ENCODE measurements around the gene TMEM163. TPM values are rescaled to one million over a fixed set of nuclear protein-coding genes. Genes with fewer than 3 reads are reported as not detected.

Gene TMEM163
- total RNA-seq, 4 donors from 2014 or later, result 0.42 to 1.3 (median 1.1) TPM

- intact Hi-C loops (cut with DNase I), result no loop called here
- Histone ChIP-seq H3K4me3 (no peak overlapping the region), H3K36me3 (peaks cover 7 to 62% (median 35%) of the 10 kb centered on the region in 4 donors), H3K27ac (replicated peaks in 1 of 4) (no peak overlapping the region), H3K27me3 (no peaks in the 10 kb centered on the region), H3K4me1 (no peaks in the 10 kb centered on the region), H3K9me3 (no peaks in the 10 kb centered on the region)
- WGBS, result 89% methylated on average over 3 of the region's 3 CpGs
- TF ChIP-seq POLR2A (IDR thresholded peaks at IDR 0.05; ENCODE audit: low read depth), result no peak
- no peak for TF ChIP-seq POLR2AphosphoS5 (IDR thresholded peaks at IDR 0.05)
- TF ChIP-seq CTCF (IDR thresholded peaks at IDR 0.05), result no peak
- no peak for TF ChIP-seq EP300 (IDR thresholded peaks at IDR 0.05)
- DNase-seq (ENCODE audit: extremely low spot score), result no peak
Measured at GRCh38 chr2:134426721-134427120, 292.1 kb downstream of the TMEM163 start.

GRCh38 chr2:134425724-134426496, 292.9 kb downstream of the TMEM163 start:
- no peak for TF ChIP-seq POLR2A (IDR thresholded peaks at IDR 0.05; ENCODE audit: low read depth)
- no peak for TF ChIP-seq CTCF (IDR thresholded peaks at IDR 0.05)
- TF ChIP-seq EP300 (IDR thresholded peaks at IDR 0.05), result no peak
- TF ChIP-seq POLR2AphosphoS5 (IDR thresholded peaks at IDR 0.05), result no peak
- no peaks in the 10 kb centered on the region for H3K27me3 ChIP-seq
- H3K27ac ChIP-seq (replicated peaks in 1 of 4), result no peak overlapping the region
- no peak overlapping the region for H3K4me3 ChIP-seq
- intact Hi-C loops (cut with DNase I), result no loop called here
- H3K4me1 ChIP-seq, result peaks cover 0 to 6% (median 2%) of the 10 kb centered on the region in 4 donors
- 89% methylated on average over 6 of the region's 6 CpGs for WGBS
- no peak for DNase-seq (ENCODE audit: extremely low spot score)
- H3K9me3 ChIP-seq, result no peaks in the 10 kb centered on the region
- peaks cover 7 to 54% (median 28%) of the 10 kb centered on the region in 4 donors for H3K36me3 ChIP-seq

- H3K27me3 ChIP-seq, result no peaks in the 10 kb centered on the region
- no peak overlapping the region for H3K4me3 ChIP-seq
- H3K4me1 ChIP-seq, result peaks cover 0 to 12% (median 4%) of the 10 kb centered on the region in 4 donors
- 81% methylated on average over 7 of the region's 7 CpGs for WGBS
- no peaks in the 10 kb centered on the region for H3K9me3 ChIP-seq
- H3K36me3 ChIP-seq, result peaks cover 7 to 19% (median 9%) of the 10 kb centered on the region in 4 donors
- intact Hi-C loops (cut with DNase I), result no loop called here
- DNase-seq (ENCODE audit: extremely low spot score), result no peak
- no peak overlapping the region for H3K27ac ChIP-seq (replicated peaks in 1 of 4)
- TF ChIP-seq POLR2AphosphoS5 (IDR thresholded peaks at IDR 0.05) (no peak), POLR2A (IDR thresholded peaks at IDR 0.05; ENCODE audit: low read depth) (no peak), EP300 (IDR thresholded peaks at IDR 0.05) (no peak), CTCF (IDR thresholded peaks at IDR 0.05) (no peak)
Measured at GRCh38 chr2:134421556-134422328, 297.1 kb downstream of the TMEM163 start.

GRCh38 chr2:134420920-134421319, 297.9 kb downstream of the TMEM163 start:
- intact Hi-C loops (cut with DNase I), result no loop called here
- no peak overlapping the region for H3K27ac ChIP-seq (replicated peaks in 1 of 4)

More at GRCh38 chr2:134420920-134421319, 297.9 kb downstream of the TMEM163 start:
- 83% methylated on average over 3 of the region's 3 CpGs for WGBS
- H3K4me3 ChIP-seq, result no peak overlapping the region
- no peak for DNase-seq (ENCODE audit: extremely low spot score)
- no peaks in the 10 kb centered on the region for H3K9me3 ChIP-seq
- peaks cover 7 to 19% (median 9%) of the 10 kb centered on the region in 4 donors for H3K36me3 ChIP-seq
- H3K4me1 ChIP-seq, result peaks cover 0 to 12% (median 4%) of the 10 kb centered on the region in 4 donors
- H3K27me3 ChIP-seq, result no peaks in the 10 kb centered on the region
- TF ChIP-seq POLR2A (IDR thresholded peaks at IDR 0.05; ENCODE audit: low read depth) (no peak), EP300 (IDR thresholded peaks at IDR 0.05) (no peak), POLR2AphosphoS5 (IDR thresholded peaks at IDR 0.05) (no peak), CTCF (IDR thresholded peaks at IDR 0.05) (no peak)

Measured in esophagus muscularis mucosa (tissue), 4 donors.